Activated CD8-positive, alpha-beta memory T cell treated with anti-CD3 and anti-CD28 coated beads, Interleukin-2, amount 50 U/mL, for 1 hour (primary cell): ENCODE data around the gene BPGM.

Experiments used
- DNase-seq: peaks from one replicate; pipeline ENCODE4 v3.0.0-alpha.2; 2020; ENCODE audit errors: extremely low read depth

The BPGM gene

GRCh38 chr7:134646425-134647305 is at the start of gene BPGM:
BPGM (plus strand) TSS chr7:134646853; CDS start chr7:134661508, 14,655 bp downstream.
- peak; percentile 98 for DNase-seq

GRCh38 chr7:134599371-134599770 is 47.3 kb upstream of the BPGM start:
- no peak for DNase-seq

- no peak for DNase-seq
Measured at GRCh38 chr7:134601459-134601858, 45.2 kb upstream of the BPGM start.

GRCh38 chr7:134602881-134603451 is 43.7 kb upstream of the BPGM start:
- DNase-seq, result no peak

GRCh38 chr7:134605978-134606923 is 40.4 kb upstream of the BPGM start:
- no peak for DNase-seq

- no peak for DNase-seq
Measured at GRCh38 chr7:134611611-134612151, 35.0 kb upstream of the BPGM start.

GRCh38 chr7:134612197-134612596 is 34.5 kb upstream of the BPGM start:
- DNase-seq, result no peak

- DNase-seq, result no peak
Measured at GRCh38 chr7:134613623-134614347, 32.9 kb upstream of the BPGM start.

GRCh38 chr7:134616611-134617010 is 30.0 kb upstream of the BPGM start:
- no peak for DNase-seq

- DNase-seq, result no peak
Measured at GRCh38 chr7:134618756-134619530, 27.7 kb upstream of the BPGM start.

- no peak for DNase-seq
Measured at GRCh38 chr7:134619627-134620331, 26.9 kb upstream of the BPGM start.

GRCh38 chr7:134622303-134622995 is 24.2 kb upstream of the BPGM start:
- DNase-seq, result no peak

GRCh38 chr7:134623193-134623592 is 23.5 kb upstream of the BPGM start:
- no peak for DNase-seq

- DNase-seq, result no peak
Measured at GRCh38 chr7:134625550-134625949, 21.1 kb upstream of the BPGM start.

- no peak for DNase-seq
Measured at GRCh38 chr7:134627109-134627774, 19.4 kb upstream of the BPGM start.

GRCh38 chr7:134627775-134628153 is 18.9 kb upstream of the BPGM start:
- DNase-seq, result no peak

GRCh38 chr7:134629445-134629844 is 17.2 kb upstream of the BPGM start:
- DNase-seq, result no peak

GRCh38 chr7:134630237-134630636 is 16.4 kb upstream of the BPGM start:
- no peak for DNase-seq

GRCh38 chr7:134630893-134631292 is 15.8 kb upstream of the BPGM start:
- DNase-seq, result no peak
